ENCODE results near the gene TLE5.

GRCh38 chr19:3106509-3107141 is 44.3 kb upstream of the TLE5 start:
- TF ChIP-seq CTCF (IDR thresholded peaks at IDR 0.05) = no peak
- TF ChIP-seq POLR2A (IDR thresholded peaks at IDR 0.05) = no peak
